ENCODE measurements around the gene FMN2.

Gene FMN2

GRCh38 chr1:240475832-240476231, 384.1 kb downstream of the FMN2 start:
- H3K4me3 ChIP-seq (ENCODE audit: low read depth, low read length) = no peak overlapping the region
- TF ChIP-seq, protein P1, sequence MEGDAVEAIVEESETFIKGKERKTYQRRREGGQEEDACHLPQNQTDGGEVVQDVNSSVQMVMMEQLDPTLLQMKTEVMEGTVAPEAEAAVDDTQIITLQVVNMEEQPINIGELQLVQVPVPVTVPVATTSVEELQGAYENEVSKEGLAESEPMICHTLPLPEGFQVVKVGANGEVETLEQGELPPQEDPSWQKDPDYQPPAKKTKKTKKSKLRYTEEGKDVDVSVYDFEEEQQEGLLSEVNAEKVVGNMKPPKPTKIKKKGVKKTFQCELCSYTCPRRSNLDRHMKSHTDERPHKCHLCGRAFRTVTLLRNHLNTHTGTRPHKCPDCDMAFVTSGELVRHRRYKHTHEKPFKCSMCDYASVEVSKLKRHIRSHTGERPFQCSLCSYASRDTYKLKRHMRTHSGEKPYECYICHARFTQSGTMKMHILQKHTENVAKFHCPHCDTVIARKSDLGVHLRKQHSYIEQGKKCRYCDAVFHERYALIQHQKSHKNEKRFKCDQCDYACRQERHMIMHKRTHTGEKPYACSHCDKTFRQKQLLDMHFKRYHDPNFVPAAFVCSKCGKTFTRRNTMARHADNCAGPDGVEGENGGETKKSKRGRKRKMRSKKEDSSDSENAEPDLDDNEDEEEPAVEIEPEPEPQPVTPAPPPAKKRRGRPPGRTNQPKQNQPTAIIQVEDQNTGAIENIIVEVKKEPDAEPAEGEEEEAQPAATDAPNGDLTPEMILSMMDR (IDR thresholded peaks at IDR 0.05; ENCODE audit: control insufficient read depth, extremely low read depth, insufficient read depth) = no peak

DNA sequence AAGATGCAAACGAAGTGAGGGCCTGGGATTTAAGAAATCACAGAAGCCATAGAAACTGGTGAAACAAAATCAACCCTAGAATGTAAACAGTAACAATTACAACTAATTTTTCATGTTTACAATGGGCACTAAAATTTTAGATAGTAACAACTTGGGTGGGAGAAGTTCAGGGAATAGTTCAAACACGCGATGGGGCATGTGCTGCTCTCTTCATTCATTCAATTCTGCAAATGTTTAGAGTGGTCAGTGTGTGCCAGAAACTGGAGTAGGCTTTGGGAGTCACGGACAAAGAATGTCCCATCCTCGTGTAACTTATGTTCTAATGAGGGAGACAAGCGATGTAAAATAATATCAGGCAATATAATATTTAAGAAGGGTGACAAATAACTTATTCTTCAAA, 386.9 kb downstream of the FMN2 start:
- TF ChIP-seq, protein P1 (IDR thresholded peaks at IDR 0.05; ENCODE audit: control insufficient read depth, extremely low read depth, insufficient read depth) = no peak
- H3K4me3 ChIP-seq (ENCODE audit: low read depth, low read length) = no peak overlapping the region
- DNase-seq (ENCODE audit: low read depth) = no peak

More at GRCh38 chr1:240475832-240476231, 384.1 kb downstream of the FMN2 start:
- no peak for DNase-seq (ENCODE audit: low read depth)

DNA sequence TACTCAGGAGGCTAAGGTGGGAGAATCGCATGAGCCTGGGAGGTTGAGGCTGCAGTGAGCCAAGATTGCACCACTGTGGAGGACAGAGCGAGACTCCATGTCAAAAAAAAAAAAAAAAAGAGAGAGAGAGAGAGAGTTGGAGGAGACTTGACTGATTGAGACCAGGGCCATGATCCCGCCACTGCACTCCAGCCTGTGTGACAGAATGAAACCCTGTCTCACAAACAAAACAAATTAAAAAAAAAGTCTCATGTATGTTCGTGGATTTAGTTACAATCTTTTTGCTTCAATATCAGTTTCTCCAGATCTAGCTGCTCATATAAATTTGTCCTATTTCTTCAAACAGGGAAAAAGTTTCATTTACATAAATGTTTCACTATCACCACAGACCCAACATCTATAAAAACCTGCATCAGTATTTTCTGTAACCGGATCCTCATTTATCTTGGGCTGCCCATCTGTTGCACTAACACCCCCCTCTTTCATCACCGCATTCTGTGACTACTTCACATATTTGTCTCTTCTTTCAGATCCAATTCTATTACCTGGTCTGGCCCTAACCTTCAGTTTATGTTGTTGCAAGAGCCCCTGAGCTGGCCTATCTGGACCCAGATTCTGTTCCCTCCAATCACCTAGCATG, 393.2 kb downstream of the FMN2 start:
- DNase-seq (ENCODE audit: low read depth) = no peak
- TF ChIP-seq, protein P1 (IDR thresholded peaks at IDR 0.05; ENCODE audit: control insufficient read depth, extremely low read depth, insufficient read depth) = no peak
- H3K4me3 ChIP-seq (ENCODE audit: low read depth, low read length) = no peak overlapping the region

DNA sequence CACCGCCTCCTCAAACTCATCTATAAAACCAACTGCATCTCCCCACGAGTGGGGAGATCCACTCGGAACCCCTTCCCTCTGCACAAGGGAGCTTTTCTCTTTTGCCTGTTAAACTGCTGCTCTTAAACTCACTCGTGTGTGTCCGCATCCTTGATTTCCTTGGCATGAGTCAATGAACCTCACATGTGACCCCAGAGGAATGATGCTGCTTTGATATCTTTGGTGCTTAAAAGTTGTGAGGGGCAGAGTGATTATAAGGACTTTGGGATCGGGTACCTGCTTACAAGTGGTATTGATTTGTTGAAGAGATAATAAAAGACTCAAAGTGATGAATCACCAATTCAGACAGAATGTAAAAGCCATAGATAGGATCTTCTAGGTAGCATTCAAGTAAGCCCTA, 394.9 kb downstream of the FMN2 start:
- DNase-seq (ENCODE audit: low read depth) = no peak
- TF ChIP-seq, protein P1 (IDR thresholded peaks at IDR 0.05; ENCODE audit: control insufficient read depth, extremely low read depth, insufficient read depth) = no peak
- H3K4me3 ChIP-seq (ENCODE audit: low read depth, low read length) = no peak overlapping the region

GRCh38 chr1:240487493-240487892, 395.8 kb downstream of the FMN2 start:
- TF ChIP-seq, protein P1 (IDR thresholded peaks at IDR 0.05; ENCODE audit: control insufficient read depth, extremely low read depth, insufficient read depth) = no peak
- H3K4me3 ChIP-seq (ENCODE audit: low read depth, low read length) = no peak overlapping the region
- DNase-seq (ENCODE audit: low read depth) = no peak

GRCh38 chr1:240491156-240491555, 399.5 kb downstream of the FMN2 start:
- TF ChIP-seq, protein P1 (IDR thresholded peaks at IDR 0.05; ENCODE audit: control insufficient read depth, extremely low read depth, insufficient read depth) = no peak
- no peak for DNase-seq (ENCODE audit: low read depth)
- no peak overlapping the region for H3K4me3 ChIP-seq (ENCODE audit: low read depth, low read length)

DNA sequence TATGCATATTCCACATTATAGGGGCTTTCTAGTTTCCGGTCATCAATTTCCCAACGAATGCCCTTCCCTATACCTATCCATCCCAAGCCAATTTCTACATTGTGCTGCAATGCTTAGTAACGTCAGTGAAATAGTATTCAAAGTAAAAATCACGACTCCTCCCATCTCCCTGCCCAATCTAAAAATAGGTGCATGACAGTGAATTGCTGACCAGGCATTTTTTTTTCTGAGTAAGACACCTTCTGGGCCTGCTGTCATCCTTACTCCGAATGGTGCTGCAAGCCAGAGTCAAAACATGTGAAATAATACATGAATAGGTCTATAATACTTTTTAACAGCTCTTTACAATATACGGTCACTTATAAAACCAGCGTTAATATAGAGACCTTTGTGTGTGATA, 400.1 kb downstream of the FMN2 start:
- no peak for DNase-seq (ENCODE audit: low read depth)
- no peak overlapping the region for H3K4me3 ChIP-seq (ENCODE audit: low read depth, low read length)
- TF ChIP-seq, protein P1 (IDR thresholded peaks at IDR 0.05; ENCODE audit: control insufficient read depth, extremely low read depth, insufficient read depth) = no peak

Data from LNCaP clone FGC (cell line).